GM21390 (cell line): ENCODE data around the gene ST6GALNAC6.

Experiments used
- ATAC-seq: cut with Tn5 transposase; IDR thresholded peaks from one replicate; pipeline ENCODE4 v1.9.1; 2021; ENCODE audit not compliant: unreplicated experiment

ST6GALNAC6 gene

DNA sequence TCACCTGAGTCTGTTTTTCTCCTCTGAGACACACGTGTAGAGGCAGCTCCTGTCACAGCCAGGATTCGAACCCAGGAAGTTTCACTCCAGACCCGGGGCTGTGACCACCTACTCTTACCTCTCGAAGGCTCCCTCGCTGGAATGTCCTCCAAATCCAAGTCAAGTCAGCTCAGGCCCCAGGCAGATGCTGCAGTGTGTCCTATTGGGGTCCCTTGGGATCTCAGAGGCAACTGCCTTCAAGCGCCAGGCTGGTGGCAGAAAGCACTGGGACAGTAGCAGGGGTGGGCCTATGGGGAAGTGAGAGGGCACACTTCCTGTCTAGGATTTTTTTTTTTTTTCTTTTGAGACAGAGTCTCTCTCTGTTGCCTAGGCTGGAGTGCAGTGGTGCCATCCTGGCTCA lies 18.2 kb upstream of the ST6GALNAC6 start:
- ATAC-seq: peak; percentile 29

DNA sequence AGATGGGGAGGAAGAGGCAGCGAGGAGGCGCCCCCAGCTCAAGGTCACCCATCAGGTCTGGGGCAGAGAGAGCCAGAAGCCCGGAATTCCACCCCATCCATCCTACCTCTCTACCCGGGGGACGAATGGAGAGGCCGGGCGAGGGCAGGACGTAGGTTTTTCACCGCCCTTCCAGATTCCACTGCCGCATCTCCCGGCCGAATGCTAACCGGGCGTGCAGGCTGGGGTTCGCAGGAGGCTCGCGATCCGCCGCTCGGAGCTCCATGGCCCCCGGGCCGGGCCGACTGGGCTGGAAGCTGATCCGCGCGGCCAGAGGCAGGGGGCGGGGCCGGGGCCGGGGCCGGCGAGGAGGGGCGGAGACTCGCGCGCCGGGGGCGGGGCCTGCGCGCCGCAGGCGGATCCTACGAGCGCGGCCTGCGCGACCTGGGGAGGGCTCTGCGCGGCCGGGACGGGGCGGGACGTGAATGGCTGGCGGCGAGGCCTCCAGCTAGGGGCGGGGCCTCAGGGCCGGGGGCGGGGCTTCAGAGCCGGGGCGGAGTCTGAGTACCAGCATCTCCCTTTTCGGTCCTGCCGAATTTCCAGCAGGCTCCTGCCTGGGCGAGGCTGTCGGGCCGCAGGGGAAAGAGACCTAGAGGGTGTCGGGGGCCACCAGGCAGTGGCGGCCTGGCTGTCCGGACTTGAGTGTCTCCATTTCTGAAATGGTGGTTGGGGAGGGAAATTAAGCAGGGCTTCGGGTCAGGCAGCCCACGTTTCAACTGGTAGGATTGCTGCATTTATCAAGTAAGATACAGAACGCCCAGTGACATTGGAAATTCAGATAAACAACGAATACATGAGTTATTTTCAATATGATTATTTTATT lies 17.5 kb upstream of the ST6GALNAC6 start, which contains the start of gene ST6GALNAC4:
Gene ST6GALNAC4 (minus strand): TSS at position 322 of the 862 bp plus-strand sequence. CDS start 622 bp downstream, outside the sequence.
- ATAC-seq: peak; percentile 60

DNA sequence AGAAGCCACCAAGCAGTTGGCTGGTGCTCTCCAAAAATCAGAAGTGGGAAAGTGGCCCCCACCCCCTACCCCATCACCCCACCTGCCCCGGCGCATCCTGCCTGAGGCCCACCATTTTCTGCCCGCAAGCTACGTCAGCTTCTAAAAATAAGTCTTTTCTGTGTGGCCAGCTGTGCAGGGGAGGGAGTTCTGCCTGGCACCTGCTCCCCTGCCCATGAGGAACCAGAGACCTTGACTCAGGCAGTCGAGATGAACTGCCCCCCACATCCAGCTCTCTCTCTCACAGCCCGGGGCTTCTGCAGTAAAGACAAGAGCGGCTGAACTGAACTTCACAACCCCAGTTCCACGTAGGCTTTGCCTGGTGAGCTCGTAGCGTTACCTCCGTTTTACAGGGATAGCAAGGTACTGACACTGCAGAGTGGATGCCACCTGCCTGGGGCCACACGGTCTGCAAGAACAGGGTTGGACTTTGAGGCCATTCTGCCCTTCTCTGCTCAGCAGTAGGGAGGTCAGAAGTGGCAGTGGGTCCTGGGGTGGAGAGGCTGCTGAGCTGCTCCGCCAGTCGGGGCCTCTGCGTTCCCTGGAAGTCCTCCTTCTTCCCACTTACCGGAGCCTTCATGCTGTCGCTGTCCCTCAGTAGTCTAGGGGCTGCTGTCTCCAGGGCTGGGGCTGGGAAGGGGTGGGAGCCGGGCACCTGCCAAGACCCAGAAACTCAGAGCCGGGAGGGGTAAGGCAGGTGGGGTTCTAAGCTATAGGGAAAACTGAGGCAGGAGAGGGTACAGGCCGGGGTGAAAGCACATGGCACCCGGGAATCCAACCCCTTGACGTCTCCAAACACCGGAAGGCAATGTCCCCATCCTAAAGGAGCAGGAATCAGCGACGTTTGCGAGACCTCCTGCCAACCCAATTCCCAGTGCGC lies 16.7 kb upstream of the ST6GALNAC6 start:
- no peak for ATAC-seq

DNA sequence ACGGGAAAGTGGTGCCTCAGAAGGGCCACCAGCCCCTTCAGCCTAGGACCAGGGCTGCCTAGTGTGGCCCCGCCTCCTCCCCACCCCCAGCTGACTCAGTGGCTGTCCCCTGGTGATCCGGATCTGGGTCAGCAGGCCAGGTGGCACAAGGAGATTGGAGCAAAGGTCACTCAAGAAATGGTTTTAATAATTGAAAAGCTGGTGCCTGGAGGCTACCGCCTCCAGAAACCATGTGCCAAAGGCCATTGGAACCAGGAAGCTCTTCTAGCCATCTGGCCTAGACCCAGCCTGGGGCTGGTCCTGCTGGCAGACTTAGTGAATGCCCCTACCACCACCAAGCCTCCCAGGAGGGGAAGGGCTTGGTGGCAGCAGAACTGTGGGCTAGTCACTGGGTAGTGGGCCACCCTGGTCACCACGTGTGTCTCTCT lies 15.9 kb upstream of the ST6GALNAC6 start:
- no peak for ATAC-seq

DNA sequence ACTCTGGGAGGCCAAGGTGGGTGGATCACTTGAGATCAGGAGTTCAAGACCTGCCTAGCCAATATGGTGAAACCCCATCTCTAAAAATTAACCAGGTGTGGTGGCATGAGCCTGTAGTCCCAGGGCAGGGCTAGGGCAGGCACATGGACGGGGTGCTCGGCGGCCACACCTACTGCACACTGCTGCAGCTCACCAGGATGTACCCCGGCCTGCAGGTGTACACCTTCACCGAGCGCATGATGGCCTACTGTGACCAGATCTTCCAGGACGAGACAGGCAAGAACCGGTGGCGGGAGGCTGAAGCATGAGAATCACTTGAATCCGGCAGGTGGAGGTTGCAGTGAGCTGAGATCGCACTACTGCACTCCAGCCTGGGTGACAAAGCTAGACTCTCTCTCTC lies 14.3 kb upstream of the ST6GALNAC6 start:
- ATAC-seq: no peak

DNA sequence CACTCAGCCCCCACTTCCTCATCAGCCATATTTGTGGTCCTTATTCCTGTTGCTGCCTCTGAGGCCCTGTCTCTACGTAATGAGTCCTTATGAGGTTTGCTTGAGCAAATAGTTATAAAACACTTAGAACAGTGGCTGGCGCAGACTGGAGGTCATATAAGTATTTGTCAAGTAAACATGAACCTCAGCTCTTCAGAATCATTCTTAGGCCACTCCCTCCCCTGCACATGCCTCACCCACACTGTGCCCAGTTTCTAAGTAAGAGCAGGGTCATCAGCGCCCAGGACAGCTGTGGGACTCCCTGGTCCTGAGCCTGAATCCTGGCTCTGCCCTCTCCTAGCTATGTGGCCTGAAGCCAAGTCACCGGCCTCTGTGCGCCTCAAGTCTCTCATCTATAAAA lies 13.5 kb upstream of the ST6GALNAC6 start:
- no peak for ATAC-seq

DNA sequence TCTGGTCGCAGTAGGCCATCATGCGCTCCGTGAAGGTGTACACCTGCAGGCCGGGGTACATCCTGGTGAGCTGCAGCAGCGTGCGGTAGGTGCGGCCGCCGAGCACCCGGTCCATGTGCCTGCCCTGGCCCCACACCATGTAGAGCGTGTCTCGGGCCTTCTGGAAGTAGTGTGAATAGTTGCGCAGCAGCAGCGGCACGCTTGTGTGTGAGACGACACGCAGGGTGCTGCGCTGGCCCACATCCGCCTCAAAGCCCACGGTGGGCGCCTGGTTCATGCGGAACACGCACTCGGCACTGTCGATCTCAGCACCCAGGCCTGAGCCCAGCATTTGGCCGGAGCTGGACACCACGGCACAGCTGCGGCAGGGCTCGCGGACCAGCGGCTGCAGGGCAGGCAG lies 12.9 kb upstream of the ST6GALNAC6 start:
- ATAC-seq: no peak

DNA sequence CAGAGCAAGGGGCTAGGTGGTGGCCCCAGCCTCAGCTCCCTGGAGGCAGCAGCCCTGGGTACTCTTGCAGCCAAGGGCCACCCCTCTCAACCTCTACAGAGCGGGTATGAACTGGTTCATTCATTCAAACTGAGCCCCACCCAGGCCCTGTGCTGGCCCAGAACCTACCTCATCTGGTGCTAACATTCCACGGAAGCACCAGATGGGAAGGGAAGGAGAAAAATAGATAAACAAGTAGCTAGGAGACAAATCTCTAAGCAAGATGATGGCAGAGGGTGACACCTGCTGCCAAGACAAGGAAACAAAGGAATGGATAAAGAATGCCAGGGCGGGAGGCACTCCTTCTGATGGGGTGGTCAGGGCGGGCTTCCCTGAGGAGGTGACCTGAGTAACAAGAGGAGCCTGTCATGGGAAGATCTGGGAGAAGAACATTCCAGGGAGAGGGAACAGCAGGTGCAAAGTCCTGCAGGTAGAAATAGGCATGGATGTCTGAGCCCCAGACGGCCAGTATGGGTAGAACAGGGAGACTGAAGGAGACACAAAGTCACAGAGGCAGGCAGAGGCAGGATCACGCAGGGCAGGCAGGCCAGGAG lies 11.3 kb upstream of the ST6GALNAC6 start:
- no peak for ATAC-seq

DNA sequence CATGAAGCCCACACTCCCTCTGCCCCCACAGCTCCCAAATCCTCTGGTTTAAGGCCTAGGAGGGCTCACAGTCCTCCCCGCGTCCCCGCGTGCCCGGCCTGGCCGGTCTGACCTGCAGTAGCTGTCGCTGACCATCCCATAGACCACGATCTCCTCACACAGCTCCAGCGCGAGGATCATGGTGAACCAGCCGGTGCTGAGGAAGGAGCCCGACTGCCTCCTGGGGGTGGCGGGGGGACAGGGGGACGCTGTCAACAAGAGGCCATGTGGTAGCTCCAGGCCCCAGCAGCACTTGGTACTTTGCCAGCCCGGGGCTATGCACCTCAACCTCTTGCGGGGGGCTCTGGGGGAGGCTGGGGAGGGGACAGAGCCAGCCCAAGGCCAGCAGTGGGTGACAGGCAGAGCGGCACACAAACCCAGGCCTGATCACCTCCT lies 10.5 kb upstream of the ST6GALNAC6 start:
- no peak for ATAC-seq

DNA sequence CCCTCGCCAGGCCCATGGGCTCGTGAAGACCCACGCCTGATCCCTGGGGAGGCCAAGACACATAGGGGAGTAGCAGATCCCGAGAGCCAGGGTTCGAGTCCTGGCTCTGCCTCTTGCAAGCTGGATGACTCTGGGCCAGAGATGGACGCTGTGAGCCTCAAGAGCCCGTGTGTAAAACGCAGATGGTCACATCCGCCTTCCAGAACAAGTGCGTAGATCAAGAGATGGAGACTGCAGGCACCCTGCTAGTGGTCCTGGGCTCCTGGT lies 9.2 kb upstream of the ST6GALNAC6 start:
- no peak for ATAC-seq

DNA sequence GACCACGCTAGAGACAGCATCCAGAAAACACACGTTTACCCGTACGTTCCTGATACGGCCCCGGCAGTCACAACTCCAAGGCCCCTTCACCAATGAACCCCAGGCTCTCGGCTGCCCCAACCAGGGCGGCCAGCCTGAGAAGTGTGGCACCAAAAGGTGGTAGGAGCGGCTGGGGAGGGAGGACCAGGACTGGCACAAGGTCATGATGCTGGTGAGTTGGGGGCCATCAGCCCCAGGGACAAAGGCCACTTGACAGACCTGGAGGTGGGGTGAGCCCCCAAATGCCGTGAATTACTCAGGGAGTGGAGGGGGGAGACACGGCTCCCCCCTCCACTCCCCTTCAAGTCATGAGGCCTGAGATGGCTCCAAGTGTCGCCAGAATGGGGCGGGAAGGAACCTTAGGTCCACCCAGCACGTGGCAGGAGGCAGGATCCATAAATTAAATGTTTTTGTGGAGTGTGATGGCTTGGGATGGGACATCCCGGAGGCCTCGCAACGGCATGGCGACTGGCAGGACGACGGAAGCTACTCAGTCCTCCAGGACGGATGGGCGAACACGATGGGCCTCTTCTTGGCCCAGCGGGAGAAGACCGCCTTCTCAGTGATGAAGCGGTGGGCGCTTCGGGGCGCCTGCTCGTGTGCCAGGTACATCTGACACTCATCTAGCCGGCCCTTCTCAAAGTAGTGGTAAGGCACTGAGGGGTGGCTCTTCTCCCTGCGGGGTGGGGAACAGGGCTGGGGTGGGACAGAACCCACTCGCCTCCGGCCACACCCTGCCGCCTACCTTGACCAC lies 8.7 kb upstream of the ST6GALNAC6 start:
- ATAC-seq: no peak

DNA sequence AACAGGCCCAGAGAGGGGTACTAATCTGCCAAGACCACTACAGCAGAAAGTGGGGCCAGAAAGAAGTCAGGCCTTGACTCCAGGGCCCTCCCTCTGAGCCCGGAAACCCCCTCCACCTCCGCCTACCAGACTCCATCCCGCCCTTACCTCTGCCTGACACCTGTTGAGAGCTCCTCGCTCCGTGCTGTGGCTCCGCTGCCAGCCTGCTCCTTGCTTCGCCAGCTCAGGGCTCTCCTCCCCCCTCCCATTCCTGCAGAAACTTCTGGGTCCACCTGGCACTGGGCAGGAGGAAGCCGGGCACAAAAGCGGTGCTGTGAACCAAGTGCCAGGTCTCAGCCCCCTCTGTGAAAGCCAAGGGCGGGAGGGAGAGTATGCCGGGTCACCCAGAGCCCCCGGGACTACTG lies 6.4 kb upstream of the ST6GALNAC6 start:
- no peak for ATAC-seq

DNA sequence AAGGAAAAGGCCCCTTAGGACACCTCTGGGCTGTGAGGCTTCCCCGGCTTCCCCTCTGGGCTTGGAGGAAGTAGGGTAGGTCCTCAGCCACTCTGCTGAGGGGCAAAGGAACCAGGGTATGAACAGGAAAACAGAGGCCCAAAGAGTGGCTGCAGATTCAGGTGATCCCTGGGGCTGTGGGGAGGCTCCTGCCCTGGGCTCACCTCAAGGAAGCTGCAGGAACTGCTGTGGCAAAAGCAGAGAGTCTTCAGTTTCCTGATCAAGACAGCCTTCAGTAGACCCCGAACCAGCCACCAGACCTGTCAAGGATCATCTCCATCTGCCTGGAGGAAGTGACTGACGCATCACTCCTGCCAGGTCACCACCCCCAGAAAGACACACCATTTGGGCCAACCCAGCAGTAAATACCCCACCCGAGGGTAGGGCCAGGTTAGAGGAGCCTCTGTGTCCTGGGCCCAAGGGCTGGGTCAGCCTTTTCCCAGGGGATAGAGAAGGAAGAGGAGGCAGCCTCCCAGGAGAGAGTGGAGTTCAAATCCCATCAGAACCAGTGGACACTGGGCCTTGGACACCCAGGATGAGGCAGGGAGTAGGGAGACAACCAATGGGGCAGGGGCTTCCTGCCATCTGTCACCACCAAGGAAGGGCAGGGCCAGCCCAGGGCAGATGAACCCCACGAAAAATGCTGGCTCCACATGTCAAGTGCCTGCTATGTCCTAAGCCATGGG lies 5.8 kb upstream of the ST6GALNAC6 start:
- ATAC-seq: no peak

DNA sequence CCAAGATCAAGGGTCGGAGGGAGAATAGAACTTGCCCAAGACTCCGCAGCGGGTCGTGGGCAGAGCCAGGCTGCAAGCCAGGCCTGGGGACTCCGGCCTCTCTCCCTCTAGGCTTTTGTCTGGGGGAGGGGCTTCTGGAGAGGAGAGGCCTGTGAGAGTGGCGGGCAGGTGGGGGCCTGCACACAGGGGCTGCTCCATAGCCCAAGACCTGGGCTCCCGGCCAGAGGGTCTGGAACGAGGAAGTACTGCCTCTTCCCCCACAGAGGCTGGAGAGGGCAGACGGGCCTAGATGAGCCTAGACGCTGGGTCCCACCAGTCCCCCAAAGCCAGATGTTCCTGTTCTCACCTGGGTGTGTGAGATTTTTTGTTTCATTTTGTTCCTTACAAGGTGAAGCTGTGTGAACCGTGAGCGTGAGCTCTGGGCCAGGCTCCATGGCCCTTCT lies 5.2 kb upstream of the ST6GALNAC6 start:
- no peak for ATAC-seq

DNA sequence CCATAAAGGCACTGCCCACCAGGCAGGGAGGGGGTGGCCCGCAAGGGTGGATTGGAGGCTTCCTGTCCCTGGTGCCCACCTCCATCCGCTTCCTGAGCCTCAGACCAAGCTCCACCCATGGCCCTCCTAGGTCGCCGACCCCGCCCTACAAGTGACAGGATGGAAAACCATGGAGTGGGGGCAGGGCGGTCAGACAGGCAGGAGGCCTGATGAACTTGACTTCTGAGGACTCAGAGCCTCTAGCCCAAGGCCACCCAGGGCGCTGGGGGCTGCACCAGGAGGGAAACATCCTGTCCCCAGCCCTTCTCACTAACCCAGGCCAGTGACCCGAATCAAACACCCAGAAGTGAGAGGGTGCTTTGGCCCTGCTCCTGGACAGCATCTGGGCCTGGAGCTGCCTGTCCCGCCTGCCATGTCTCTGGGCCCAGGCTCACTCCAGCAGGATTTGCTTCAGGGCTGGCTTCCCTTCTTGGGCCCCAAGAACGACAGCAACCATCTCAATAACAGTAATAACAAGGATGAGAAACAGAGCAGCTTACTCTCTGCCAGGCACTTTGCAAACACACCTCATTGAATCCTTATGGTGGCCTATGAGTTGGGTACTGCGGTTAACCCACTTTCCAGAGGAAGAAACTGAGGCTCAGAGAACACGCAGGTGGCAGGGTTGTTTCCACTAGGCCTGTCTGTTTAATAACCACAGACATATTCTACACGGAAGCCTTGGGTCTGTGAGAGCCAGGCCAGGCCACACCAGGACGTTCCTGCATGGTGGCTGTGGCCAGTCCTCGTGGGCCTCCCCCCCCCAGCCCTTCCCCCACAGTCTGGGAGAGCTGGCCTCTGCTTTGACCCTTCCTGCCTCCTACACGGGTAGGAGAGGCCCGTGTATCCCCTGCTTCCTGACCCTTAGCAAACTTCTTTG lies 4.4 kb upstream of the ST6GALNAC6 start:
- ATAC-seq: peak; percentile 29

DNA sequence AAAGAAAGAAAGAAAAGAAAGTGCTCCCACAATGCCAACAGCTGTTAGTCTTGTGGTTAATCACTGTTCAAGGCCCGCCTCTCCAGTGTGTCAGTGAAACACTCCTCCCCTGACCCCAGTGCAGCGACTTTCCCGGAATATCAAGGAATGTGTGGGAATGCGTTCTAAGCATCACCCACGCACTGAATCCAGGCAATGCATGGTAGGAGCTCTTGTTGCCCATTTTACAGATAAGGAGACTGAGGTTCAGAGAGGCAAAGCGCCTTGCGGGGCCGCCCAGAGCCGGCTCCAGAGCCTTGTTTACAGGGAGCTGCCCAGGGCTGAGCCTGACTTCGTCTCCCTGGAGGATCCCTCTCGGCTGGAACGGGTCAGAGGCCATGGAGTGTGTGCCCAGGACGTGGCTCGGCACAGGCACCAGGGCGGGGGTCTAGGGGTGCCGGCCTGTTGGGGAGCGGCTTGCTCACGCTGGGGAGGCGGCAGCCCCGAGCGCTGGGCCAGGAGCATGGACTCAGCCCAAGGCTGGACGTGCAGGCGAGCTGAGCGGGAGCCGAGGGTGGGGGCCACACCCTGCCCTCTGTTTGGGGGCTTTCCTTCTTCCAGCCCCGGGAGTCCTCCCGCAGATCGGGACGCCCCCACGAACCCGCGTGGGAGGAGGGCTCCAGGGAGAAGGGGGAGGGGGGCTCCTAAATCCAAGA lies 823 bp downstream of the ST6GALNAC6 start:
- ATAC-seq: no peak

DNA sequence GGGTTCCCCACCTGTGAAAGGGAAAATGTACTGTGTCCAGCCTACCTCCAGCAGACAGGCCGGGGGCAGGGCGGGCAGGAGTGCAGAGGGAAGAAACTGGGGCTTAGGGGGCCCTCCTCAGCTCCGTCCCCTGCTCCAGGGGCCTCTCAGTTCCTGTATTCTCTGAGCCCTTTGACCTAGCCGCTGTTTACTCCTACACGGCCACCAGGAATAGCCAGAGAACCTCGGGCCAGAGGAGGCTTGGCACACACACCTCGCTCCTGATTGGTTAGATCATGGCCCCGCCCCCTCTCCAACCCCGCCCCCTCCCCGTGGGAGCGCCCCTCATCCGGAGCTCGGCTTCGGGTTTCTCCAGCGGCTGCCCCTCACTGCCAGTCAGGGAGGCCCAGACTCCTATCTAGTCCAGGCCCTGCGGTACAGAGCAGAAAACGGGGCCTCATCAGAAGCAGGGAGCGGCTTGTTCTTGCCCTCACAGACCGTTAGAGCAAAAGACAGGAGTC lies 2.2 kb downstream of the ST6GALNAC6 start:
- no peak for ATAC-seq
